Right lobe of liver (tissue), 6 donors: ENCODE data around the gene ADARB2. TPM values are rescaled to one million over a fixed set of nuclear protein-coding genes. Genes with fewer than 3 reads are reported as not detected.
"Not testable (repeated sequence)": the region's sequence is repeated elsewhere in the genome, so short reads cannot be mapped to it uniquely, and the experiment has no call there.

Experiments used
- ATAC-seq, 4 donors: fragments of 200-7000 bp; cut with Tn5 transposase; one replicate each; pipeline ENCODE4 v1.9.1; 2020; ENCODE audit warnings: mild to moderate bottlenecking in 4 of 4, moderate library complexity in 4 of 4
- DNase-seq, 3 donors: peaks; one replicate each; pipeline ENCODE4 v3.0.0-alpha.2; 2020
- H3K27ac ChIP-seq, 3 donors: fragments of 200-600 bp; one replicate each; pipeline ENCODE4 v1.8.0; 2022
- H3K27me3 ChIP-seq, 2 donors: fragments of 200-600 bp; one replicate each; pipeline ENCODE4 v1.8.0; 2022
- H3K36me3 ChIP-seq, 4 donors: fragments of 200-600 bp; sonication (generic) in 1 of 4; one replicate each; pipeline versions ENCODE4 v1.5.1 to v1.8.0; 2017 to 2022; ENCODE audit warnings: control low read depth in 1 of 4
- H3K4me1 ChIP-seq, 4 donors: fragments of 200-600 bp; sonication (generic) in 1 of 4; one replicate each; pipeline versions ENCODE4 v1.5.1 to v1.8.0; 2017 to 2022; ENCODE audit warnings: control low read depth in 1 of 4
- H3K4me3 ChIP-seq, 3 donors: fragments of 200-600 bp; one replicate each; pipeline ENCODE4 v1.8.0; 2022
- H3K9me3 ChIP-seq, 4 donors: fragments of 200-600 bp; sonication (generic) in 1 of 4; one replicate each; pipeline versions ENCODE4 v1.5.1 to v1.8.0; 2017 to 2022; ENCODE audit warnings: control low read depth in 1 of 4
- CTCF ChIP-seq, 4 donors: fragments of 200-600 bp in 3 of 4; fragments of 450-650 bp in 1 of 4; IDR thresholded peaks; one replicate each; pipeline versions ENCODE4 v1.5.1 to v1.8.0; 2016 to 2022; ENCODE audit warnings: antibody characterized with exemption in 4 of 4, mild to moderate bottlenecking in 2 of 4
- POLR2A ChIP-seq: fragments of 450-650 bp; IDR thresholded peaks from one replicate; pipeline ENCODE4 v1.6.1; 2017; ENCODE audit warnings: antibody characterized with exemption, mild to moderate bottlenecking
- WGBS: methylation state at CpG from one replicate; pipeline ENCODE4 v1.1.6; 2018; ENCODE audit warnings: low coverage, low lambda C conversion rate; ENCODE audit not compliant: insufficient coverage; ENCODE audit errors: missing lambda C conversion rate; 5-methylcytosine and 5-hydroxymethylcytosine counted together
- intact Hi-C, 2 donors: fragments of 100-400 bp; cut with DNase I; formaldehyde crosslinking; loops; one replicate each; pipeline versions ENCODE4 v1.11.2 to v1.14.1; 2022
- total RNA-seq, 6 experiments: library from RNA; depleted of rRNA in 2 of 6; stranded (reverse); fragments of >200 nt in 2 of 6; fragmentation: NEBNext Ultra II Directional in 3 of 6; extraction: Animal tissue kit (Norgen Biotek cat#: 25700) in 3 of 6; gene quantifications; one replicate each; pipeline versions ENCODE4 v1.1.0 to v1.2.4, GENCODE V29; 2016 to 2023
- donor health status: DM: no; HTN: yes; CAD: no.
- donor health status: DM: no; HTN: no; CAD: no.
- donor health status: DM: no; HTN: no; CAD: no.
- donor health status: DM: no; HTN: yes; CAD: no.
- donor health status: DM: no; HTN: yes; CAD: no.

The ADARB2 gene
- total RNA-seq, 6 experiments from 2014 or later = 0.07 to 0.68 (median 0.42) TPM

GRCh38 chr10:1249142-1249920 is 488.0 kb downstream of the ADARB2 start:
- no peak for ATAC-seq
- Histone ChIP-seq H3K27me3 (no peaks in the 10 kb centered on the region), H3K27ac (no peak overlapping the region), H3K4me3 (no peak overlapping the region), H3K4me1 (no peaks in the 10 kb centered on the region), H3K9me3 (no peaks in the 10 kb centered on the region), H3K36me3 (no peaks in the 10 kb centered on the region)
- 49% methylated on average over 7 of the region's 7 CpGs for WGBS
- intact Hi-C loops = no loop called here
- TF ChIP-seq POLR2A (no peak), CTCF (IDR thresholded peaks at IDR 0.05) (no peak)
- no peak for DNase-seq

GRCh38 chr10:1248262-1248630 is 489.1 kb downstream of the ADARB2 start:
- H3K4me1 ChIP-seq, H3K27ac ChIP-seq, intact Hi-C loops, H3K27me3 ChIP-seq, H3K9me3 ChIP-seq, H3K36me3 ChIP-seq, DNase-seq, H3K4me3 ChIP-seq: not testable (repeated sequence)
- peak; percentile 20 to 45 (median 26) for ATAC-seq
- WGBS = 20% methylated on average over 9 of the region's 13 CpGs

- DNase-seq = no peak
- H3K9me3 ChIP-seq = no peaks in the 10 kb centered on the region
- H3K36me3 ChIP-seq = no peaks in the 10 kb centered on the region
- TF ChIP-seq POLR2A (no peak), CTCF (IDR thresholded peaks at IDR 0.05) (no peak)
- ATAC-seq = no peak
- 35% methylated on average over 6 of the region's 17 CpGs for WGBS
- H3K27ac ChIP-seq = no peak overlapping the region
- no peaks in the 10 kb centered on the region for H3K4me1 ChIP-seq
- intact Hi-C loops = no loop called here
- no peaks in the 10 kb centered on the region for H3K27me3 ChIP-seq
- H3K4me3 ChIP-seq = no peak overlapping the region
Observed at GRCh38 chr10:1247598-1248261, 489.6 kb downstream of the ADARB2 start.

DNA sequence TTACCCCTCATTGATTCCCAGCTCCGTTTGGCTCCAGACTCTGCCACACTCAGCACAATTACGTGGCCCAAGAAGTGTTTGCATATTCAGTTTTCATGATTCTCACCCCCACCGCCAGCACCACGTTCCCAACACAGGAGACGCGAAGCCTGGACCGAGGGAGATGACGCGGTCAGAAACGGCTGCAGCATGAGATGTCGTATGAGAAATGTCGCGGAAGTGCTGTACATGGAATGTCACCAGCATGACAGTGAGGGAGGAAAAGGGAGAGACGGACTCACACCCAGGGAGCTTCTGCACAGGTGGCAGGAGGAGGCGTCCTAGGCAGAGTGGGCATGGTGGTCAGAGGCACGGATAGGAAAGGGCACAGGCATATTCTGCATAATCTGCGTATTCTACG is 492.8 kb downstream of the ADARB2 start:
- H3K27me3 ChIP-seq = no peaks in the 10 kb centered on the region
- ATAC-seq = no peak
- H3K4me1 ChIP-seq = no peaks in the 10 kb centered on the region
- TF ChIP-seq POLR2A = no peak
- no peak for TF ChIP-seq CTCF (IDR thresholded peaks at IDR 0.05)
- DNase-seq = no peak
- H3K36me3 ChIP-seq = no peaks in the 10 kb centered on the region
- intact Hi-C loops = no loop called here
- H3K27ac ChIP-seq = no peak overlapping the region
- 74% methylated on average over 8 of the region's 18 CpGs for WGBS
- H3K4me3 ChIP-seq = no peak overlapping the region
- no peaks in the 10 kb centered on the region for H3K9me3 ChIP-seq

- WGBS = 67% methylated on average over 3 of the region's 22 CpGs
- H3K27me3 ChIP-seq = no peaks in the 10 kb centered on the region
- no peak overlapping the region for H3K27ac ChIP-seq
- no peaks in the 10 kb centered on the region for H3K9me3 ChIP-seq
- peak; percentile 55 to 69 (median 68) for ATAC-seq
- peak in 1 of 4 donors; percentile 8 for TF ChIP-seq CTCF (IDR thresholded peaks at IDR 0.05)
- no peak for TF ChIP-seq POLR2A
- no peak overlapping the region for H3K4me3 ChIP-seq
- no peaks in the 10 kb centered on the region for H3K4me1 ChIP-seq
- no peak for DNase-seq
- intact Hi-C loops = no loop called here
- H3K36me3 ChIP-seq = no peaks in the 10 kb centered on the region
Observed at GRCh38 chr10:1243486-1244234, 493.7 kb downstream of the ADARB2 start.
